ENCODE measurements around the gene ADAMTS2. TPM values are rescaled to one million over a fixed set of nuclear protein-coding genes. Genes with fewer than 3 reads are reported as not detected.

The ADAMTS2 gene
- polyA plus RNA-seq, 3 donors, result 0.74 to 2.3 TPM; not detected in 1

DNA sequence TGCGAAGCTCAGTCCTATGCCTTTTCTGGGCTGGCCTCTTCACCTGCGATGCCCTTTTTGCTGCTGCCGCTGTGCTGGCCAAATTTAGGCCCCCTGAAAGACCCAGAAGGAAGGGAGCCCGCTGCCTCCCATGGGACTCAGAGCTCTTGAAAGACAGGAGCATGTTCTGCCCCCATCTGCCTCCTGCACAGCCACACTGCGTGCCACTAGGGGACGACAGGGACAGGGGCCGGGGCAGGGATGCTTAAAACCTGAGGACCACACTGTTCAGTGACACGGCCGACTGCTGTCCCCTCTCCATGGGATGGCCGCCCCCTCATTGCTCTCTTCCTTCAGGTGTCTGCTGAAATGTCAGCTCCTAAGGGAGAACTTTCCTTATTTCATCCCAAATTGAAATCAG, 132.4 kb downstream of the ADAMTS2 start:
- Mint-ChIP-seq H3K27ac (no peak overlapping the region), H3K9me3 (peaks cover 0 to 4% (median 0%) of the 10 kb centered on the region in 7 donors), H3K36me3 (no peaks in the 10 kb centered on the region), H3K4me1 (no peaks in the 10 kb centered on the region), H3K27me3 (ENCODE audit: low read depth in 3 of 3) (peaks cover 2 to 6% (median 4%) of the 10 kb centered on the region in 3 donors), H3K4me3 (no peak overlapping the region)
- intact Hi-C loops (cut with micrococcal nuclease), result no loop called here
- no peaks in the 10 kb centered on the region for H3K36me3 ChIP-seq (replicated peaks in 1 of 2; ENCODE audit: control insufficient read depth in 1 of 2, insufficient read depth in 2 of 2, low read length in 2 of 2)
- H3K4me3 ChIP-seq (replicated peaks in 1 of 3; ENCODE audit: low read depth in 2 of 3, low read length in 3 of 3), result no peak overlapping the region
- H3K27me3 ChIP-seq (ENCODE audit: control insufficient read depth in 2 of 2, insufficient read depth in 2 of 2, low read length in 2 of 2), result no peaks in the 10 kb centered on the region
- H3K4me2 ChIP-seq (replicated peaks; ENCODE audit: extremely low read depth, low read length, poor library complexity, severe bottlenecking), result no peak overlapping the region
- TF ChIP-seq CTCF (IDR thresholded peaks at IDR 0.05), result no peak
- no peak overlapping the region for H3K27ac ChIP-seq (ENCODE audit: low read depth in 1 of 2, low read length in 2 of 2)
- no peaks in the 10 kb centered on the region for H3K4me1 ChIP-seq (ENCODE audit: control insufficient read depth in 1 of 2, insufficient read depth in 2 of 2, low read length in 2 of 2)
- DNase-seq, result no peak
- H3K9me3 ChIP-seq (replicated peaks in 1 of 2; ENCODE audit: control insufficient read depth in 1 of 2, insufficient read depth in 1 of 2, low read length in 2 of 2), result no peaks in the 10 kb centered on the region
- no peak overlapping the region for H3K9ac ChIP-seq (ENCODE audit: insufficient read depth, low read length, poor library complexity, severe bottlenecking)
- H3K79me2 ChIP-seq (ENCODE audit: insufficient read depth, low read length), result no peaks in the 10 kb centered on the region
- no peaks in the 10 kb centered on the region for H4K20me1 ChIP-seq (ENCODE audit: insufficient read depth, low read length)
- H2AFZ ChIP-seq (ENCODE audit: insufficient read depth, low read depth, low read length, poor library complexity, severe bottlenecking), result no peak overlapping the region
- 93% methylated on average over 9 of the region's 10 CpGs for WGBS (ENCODE audit: insufficient coverage)

GRCh38 chr5:179211631-179212030, 133.6 kb downstream of the ADAMTS2 start:
- 96% methylated on average over 9 of the region's 12 CpGs for WGBS (ENCODE audit: insufficient coverage)
- Mint-ChIP-seq H3K4me1 (no peaks in the 10 kb centered on the region), H3K36me3 (no peaks in the 10 kb centered on the region), H3K9me3 (peaks cover 0 to 4% (median 0%) of the 10 kb centered on the region in 7 donors), H3K27me3 (ENCODE audit: low read depth in 3 of 3) (peaks cover 1 to 6% (median 4%) of the 10 kb centered on the region in 3 donors), H3K27ac (no peak overlapping the region), H3K4me3 (no peak overlapping the region)
- no peak for TF ChIP-seq CTCF (IDR thresholded peaks at IDR 0.05)
- H3K79me2 ChIP-seq (ENCODE audit: insufficient read depth, low read length), result no peaks in the 10 kb centered on the region
- H4K20me1 ChIP-seq (ENCODE audit: insufficient read depth, low read length), result no peaks in the 10 kb centered on the region
- intact Hi-C loops (cut with micrococcal nuclease), result no loop called here
- no peaks in the 10 kb centered on the region for H3K27me3 ChIP-seq (ENCODE audit: control insufficient read depth in 2 of 2, insufficient read depth in 2 of 2, low read length in 2 of 2)
- no peak overlapping the region for H3K4me3 ChIP-seq (replicated peaks in 1 of 3; ENCODE audit: low read depth in 2 of 3, low read length in 3 of 3)
- H3K9ac ChIP-seq (ENCODE audit: insufficient read depth, low read length, poor library complexity, severe bottlenecking), result no peak overlapping the region
- H3K27ac ChIP-seq (ENCODE audit: low read depth in 1 of 2, low read length in 2 of 2), result no peak overlapping the region
- no peaks in the 10 kb centered on the region for H3K9me3 ChIP-seq (replicated peaks in 1 of 2; ENCODE audit: control insufficient read depth in 1 of 2, insufficient read depth in 1 of 2, low read length in 2 of 2)
- H3K4me2 ChIP-seq (replicated peaks; ENCODE audit: extremely low read depth, low read length, poor library complexity, severe bottlenecking), result no peak overlapping the region
- DNase-seq, result no peak
- H2AFZ ChIP-seq (ENCODE audit: insufficient read depth, low read depth, low read length, poor library complexity, severe bottlenecking), result no peak overlapping the region
- H3K4me1 ChIP-seq (ENCODE audit: control insufficient read depth in 1 of 2, insufficient read depth in 2 of 2, low read length in 2 of 2), result no peaks in the 10 kb centered on the region
- H3K36me3 ChIP-seq (replicated peaks in 1 of 2; ENCODE audit: control insufficient read depth in 1 of 2, insufficient read depth in 2 of 2, low read length in 2 of 2), result no peaks in the 10 kb centered on the region
